ENCODE data around the gene GDI1.
A peak's percentile ranks its signal among the peaks of the same experiment; 100 is the strongest.

The GDI1 gene

DNA sequence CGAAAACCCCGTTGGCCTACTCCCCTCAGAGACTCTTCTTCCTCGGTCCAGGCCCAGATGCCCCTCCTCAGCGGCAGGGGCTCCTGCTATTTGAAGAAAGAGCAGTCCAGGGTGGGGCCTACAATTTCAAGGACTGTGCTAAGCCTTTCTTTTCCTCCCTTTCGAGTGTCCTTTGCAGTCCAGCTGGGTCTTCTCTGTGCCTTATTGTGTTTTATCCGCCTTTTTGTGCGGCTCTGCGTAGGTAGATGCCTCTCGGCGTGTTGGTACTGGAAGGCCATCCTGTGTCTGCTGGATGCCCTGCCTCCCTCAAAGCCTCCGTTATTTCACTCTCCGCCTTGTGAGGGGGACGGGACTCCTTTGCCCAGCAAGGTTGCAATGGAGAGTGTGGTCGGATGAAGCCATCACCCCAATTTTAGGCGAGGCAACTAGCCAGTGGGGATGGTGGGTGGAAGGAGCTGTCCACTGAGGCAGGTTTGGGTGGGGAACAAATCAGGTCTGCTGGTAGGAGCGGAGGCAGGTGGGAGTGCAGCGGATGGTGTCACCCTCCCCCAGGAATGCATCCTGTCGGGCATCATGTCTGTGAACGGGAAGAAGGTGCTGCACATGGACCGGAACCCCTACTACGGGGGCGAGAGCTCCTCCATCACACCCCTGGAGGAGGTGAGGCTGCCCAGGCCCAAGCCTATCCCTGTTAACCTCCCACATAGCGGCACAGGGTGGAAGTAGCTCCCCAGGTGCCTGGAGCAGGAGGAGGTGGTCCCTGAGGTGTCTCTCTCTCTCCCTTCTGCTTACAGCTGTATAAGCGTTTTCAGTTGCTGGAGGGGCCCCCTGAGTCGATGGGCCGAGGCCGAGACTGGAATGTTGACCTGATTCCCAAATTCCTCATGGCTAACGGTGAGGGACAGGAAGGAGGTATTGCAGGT is 1.3 kb downstream of the GDI1 start:
- DNase-seq, result no peak

DNA sequence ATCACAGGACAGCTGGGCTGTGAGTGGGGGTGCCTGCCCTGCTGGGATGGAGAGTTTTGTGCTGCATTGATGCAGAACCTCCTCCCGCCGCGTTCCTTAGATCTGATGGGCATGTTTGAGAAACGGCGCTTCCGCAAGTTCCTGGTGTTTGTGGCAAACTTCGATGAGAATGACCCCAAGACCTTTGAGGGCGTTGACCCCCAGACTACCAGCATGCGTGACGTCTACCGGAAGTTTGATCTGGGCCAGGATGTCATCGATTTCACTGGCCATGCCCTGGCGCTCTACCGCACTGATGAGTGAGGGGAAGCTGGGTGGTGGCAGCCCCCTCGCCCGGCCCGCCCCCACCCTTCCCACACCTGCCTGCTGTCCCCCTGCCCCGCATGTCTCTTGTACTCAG is 2.9 kb downstream of the GDI1 start:
- no peak for DNase-seq

DNA sequence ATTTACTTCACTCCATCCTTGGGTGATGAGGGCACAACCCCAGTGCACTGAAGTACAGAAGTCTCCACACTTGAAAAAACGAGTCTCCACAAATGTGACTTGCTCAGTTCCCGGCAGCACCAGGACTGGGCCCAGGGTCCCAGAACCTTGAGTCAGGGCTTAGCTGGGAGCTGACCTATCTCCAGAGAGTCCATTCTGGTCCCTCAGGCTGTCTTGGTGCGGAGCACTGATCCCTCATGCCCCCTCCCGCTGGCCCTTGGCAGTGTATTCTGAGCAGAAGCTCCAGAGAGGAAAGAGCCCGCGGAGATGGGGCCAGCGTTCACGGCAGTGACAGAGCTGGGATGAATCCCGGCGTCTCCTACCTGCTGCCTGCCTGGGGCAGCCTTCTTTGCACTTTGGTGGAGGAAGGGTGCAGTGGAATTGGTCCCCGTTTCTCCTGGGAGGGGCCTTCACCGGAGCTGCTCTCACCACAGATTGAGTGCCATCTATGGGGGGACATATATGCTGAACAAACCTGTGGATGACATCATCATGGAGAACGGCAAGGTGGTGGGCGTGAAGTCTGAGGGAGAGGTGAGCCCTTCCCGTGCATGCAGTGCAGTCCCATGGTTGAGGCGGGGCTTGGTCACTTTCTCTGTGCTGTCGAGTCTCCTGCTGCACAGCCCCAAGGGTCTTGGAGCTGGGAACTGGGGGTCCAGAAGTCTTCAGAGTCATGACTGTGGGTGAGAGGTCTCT is 3.8 kb downstream of the GDI1 start:
- no peak for DNase-seq

DNA sequence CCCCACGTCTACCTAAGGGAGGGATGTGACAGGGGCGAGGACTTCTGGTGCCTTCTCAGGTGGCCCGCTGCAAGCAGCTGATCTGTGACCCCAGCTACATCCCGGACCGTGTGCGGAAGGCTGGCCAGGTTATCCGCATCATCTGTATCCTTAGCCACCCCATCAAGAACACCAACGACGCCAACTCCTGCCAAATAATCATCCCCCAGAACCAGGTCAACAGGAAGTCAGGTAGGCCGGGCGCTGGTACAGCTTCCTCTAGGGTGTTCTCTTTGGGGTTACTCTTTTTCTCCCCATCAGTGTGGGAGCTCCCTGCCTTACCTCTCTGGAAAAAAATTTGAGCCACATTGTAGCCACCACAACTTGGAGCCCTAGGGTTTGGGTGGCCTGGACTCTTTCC is 4.6 kb downstream of the GDI1 start:
- no peak for DNase-seq

DNA sequence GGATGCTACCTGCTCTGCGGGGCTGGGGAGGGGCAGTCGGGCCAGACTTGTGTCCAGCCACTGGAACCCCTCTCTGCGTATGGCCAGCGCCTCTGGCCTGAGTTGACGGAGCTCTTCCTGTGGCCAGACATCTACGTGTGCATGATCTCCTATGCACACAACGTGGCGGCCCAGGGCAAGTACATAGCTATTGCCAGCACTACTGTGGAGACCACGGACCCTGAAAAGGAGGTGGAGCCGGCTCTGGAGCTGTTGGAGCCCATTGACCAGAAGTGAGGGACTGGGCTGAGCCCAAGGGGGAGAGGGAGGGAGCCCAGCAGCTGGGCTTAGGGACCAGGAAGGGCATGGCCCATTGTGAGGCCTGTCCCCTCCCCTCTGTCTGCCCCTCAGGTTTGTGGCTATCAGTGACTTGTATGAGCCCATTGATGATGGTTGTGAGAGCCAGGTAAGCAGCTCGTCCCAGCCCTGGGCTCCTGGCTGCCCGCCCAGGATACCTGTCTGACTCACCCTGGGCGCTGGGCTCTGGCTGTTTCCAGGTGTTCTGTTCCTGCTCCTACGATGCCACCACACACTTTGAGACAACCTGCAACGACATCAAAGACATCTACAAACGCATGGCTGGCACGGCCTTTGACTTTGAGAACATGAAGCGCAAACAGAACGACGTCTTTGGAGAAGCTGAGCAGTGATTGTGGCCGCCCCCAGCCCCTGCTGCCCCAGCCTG is 5.2 kb downstream of the GDI1 start:
- DNase-seq, result no peak

DNA sequence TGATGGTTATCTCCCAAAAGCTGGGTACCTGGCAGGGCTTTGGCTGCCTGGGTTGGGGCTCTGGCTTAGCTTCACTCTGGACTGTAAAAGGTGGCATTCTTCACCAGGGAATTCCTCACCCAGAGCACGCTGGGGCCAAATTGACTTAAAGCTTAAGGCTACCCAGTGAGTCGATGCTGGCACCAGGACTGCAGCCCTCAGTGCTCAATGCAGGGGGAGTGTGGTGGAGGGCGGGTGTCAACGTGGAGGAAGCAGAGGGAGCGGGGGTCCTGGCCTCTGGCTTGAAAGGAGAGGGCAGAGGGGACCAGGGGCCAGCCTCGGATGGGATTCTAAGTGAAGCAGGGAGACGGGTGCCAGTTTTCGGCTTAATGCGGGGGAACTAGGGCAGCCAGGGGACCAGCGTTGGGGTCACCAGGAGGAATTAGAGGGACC is 6.5 kb downstream of the GDI1 start:
- DNase-seq, result no peak

DNA sequence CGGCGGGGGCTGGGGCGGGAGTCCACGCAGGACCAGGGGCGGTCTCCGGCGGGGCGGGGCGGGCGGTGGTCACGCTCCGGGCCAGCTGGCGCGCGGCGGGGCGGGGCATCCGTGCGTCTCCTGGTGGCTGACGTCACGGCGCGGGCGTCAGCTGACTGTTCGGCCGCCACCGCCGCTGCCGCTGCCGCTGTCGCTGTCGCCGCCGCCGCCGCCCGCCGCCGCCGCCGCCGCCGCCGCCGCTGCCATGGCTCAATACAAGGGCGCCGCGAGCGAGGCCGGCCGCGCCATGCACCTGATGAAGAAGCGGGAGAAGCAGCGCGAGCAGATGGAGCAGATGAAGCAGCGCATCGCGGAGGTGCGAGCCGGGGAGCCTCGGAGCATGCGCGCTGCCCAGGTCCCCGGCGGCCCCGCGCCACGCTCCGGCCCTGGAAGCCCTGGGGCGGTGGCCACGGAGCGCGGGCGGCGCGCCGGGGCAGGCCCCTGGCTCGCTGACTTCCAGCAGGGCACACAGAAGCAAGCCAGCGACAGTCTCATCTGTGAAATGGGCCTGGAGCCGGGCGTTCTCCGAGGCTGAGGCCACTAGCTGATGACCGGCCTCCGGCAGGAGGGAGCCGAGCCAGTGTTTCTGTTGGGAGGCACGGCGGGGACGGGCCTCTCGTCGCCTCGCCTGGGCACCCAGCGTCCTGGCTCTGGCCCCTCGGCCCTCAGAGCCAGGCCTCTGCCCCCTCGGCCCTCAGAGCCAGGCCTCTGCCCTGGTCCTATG is 7.2 kb downstream of the GDI1 start, which contains the start of gene FAM50A:
Gene FAM50A (plus strand): TSS at position 150 of the 763 bp plus-strand sequence. CDS start 95 bp downstream, at position 245.
- DNase-seq, result peak; percentile 64

DNA sequence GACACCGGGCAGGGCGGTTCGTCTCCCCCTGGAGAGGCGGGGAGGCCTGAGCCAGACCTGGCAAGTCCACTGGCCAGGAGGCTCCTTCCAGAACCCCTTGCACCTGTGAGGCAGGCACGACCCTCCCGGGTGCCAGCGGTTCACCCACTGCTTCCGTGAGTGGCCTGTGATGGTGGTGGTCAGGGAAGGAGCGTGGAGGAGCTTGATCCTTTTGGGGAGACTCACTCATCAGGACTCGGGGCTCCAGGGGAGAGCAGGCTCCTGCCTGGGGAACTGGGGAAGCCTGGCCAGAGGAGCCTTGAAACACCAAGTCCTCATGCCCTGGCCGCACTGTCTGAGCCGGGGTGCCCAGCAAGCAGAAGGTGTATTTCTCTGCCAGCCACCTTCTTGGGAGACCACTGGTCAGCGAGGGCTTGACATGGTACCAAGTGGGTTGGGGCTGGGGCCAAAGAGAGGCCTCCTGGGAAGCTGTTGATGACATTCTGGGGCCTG is 7.8 kb downstream of the GDI1 start:
- DNase-seq, result no peak

DNA sequence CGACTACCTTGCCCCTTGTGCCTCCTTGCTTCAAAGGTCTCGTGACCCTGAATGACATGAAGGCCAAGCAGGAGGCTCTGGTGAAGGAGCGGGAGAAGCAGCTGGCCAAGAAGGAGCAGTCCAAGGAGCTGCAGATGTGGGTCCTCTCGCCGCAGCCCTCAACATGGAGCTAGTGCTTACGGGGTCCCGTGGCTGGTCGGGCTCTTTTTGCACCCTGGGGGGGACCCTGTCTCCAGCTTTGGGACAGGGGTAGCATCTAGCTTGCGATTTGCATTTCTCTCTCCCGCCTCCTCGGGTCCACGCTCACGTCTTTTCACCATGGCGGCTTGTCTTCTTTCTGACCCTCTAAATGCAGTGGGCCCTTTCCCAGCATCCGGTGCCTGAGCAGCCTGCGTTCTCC is 8.8 kb downstream of the GDI1 start:
- DNase-seq, result no peak

DNA sequence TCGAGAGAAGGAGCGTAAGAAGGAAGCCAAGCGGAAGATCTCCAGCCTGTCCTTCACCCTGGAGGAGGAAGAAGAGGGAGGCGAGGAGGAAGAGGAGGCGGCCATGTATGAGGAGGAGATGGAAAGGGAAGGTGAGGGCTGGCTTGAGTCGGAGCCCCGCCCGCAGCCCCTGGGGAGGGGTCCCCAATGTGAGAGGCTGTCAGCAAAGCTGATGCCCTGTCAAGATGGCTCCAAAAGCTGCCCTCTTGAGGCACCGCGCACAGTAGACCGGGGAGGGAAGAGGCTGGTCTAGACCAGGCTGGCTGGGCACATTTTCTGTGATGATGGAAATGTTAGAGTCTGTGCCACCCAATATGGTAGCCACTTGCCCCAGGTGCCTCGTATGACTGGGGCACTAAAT is 9.5 kb downstream of the GDI1 start:
- DNase-seq, result no peak

DNA sequence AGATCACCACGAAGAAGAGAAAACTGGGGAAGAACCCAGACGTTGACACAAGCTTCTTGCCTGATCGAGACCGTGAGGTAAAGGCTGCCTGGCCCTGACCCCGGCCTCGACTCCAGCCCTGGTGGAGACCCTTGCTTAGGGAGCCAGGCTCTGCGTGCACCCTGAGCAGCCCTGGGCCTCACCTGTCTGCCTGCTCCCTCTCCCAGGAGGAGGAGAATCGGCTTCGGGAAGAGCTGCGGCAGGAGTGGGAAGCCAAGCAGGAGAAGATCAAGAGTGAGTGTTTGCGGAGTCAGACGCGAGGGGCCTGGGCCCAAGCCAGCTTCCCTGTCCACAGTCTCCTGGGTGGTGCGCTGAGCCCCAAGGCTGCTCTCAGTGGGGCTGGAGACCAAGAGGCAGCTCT is 11.5 kb downstream of the GDI1 start:
- DNase-seq, result no peak

DNA sequence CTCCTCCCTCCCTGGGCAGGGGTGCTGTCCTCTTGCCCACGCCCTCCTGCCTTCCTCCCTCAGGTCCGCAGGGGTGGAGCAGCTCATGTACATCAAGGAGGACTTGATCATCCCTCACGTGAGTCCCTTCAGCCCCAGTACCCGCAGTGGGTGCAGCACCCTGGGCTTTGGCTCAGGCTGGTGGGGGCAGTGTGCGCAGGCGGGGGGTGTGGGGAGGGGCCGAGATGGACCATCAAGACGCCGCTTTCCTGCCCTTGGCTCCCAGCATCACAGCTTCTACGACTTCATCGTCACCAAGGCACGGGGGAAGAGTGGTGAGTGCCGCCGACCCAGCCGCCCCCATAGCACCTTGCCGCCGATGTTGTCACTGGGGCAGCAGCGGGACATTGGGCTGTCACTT is 12.7 kb downstream of the GDI1 start:
- DNase-seq, result no peak

DNA sequence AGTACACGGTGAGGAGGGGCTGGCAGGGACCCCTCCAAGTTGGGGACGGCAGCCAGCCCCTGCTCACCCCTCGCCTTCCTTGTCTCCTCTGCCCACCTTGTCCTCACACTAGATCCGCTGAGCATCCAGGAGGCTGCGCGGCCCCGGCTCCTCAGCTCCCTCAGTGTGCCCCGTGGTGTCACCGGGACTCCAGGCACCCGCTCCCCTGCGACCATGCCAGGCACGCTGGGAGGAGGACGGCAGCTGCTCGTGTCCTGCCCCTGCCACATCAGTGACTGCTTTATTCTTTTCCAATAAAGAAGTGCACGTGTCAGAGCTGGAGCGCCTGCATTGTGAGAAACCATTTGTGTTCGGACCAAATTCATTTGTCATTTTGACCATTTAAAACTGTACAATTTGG is 13.4 kb downstream of the GDI1 start:
- DNase-seq, result no peak

DNA sequence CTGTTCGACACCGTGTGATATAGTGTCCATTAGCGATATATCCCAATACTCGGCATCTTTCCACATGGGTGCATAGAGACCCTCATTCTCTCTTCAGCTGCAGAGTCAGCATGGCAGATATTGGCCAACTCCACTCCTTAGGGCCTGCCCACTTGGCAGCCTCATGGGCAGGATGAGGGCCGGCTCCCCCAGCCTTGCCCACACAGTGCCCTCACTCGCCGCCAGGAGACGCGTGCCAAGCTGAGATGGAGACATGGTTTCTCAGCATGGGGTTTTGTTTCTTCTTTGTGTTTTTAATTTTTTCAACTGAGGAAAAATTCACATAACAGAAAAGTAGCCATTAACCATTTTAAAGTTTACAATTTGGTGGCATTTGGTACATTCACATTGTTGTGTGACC is 15.9 kb downstream of the GDI1 start:
- DNase-seq, result no peak

DNA sequence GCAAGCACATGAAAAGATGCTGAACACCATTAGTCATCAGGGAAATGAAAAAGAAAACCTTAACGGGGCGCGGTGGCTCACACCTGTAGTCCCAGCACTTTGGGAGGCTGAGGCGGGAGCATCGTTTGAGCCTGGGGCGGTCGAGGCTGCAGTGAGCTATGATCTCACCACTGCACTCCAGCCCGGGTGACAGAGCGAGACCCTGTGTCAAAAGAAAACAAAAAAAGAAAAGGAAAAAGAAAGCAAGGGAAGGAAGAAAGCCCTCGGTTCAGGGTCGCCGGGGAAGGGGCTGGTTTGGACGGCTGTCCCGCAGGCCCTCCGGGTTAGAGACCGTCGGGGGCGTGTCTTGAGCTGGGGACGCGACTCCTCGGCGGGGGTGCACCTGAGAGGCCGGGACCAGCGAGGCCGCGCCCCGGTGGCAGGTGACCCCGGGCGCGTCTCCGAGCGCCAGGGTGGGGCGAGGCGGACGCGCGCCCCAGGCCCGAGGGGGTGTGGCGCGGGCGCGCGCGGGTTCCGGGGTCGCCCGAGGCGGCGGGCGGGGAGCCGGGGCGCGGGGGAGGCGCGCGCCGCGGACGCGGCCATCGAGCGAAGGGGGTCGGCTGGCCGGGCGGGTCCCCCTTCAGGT is 20.6 kb downstream of the GDI1 start:
- peak; percentile 52 for DNase-seq

DNA sequence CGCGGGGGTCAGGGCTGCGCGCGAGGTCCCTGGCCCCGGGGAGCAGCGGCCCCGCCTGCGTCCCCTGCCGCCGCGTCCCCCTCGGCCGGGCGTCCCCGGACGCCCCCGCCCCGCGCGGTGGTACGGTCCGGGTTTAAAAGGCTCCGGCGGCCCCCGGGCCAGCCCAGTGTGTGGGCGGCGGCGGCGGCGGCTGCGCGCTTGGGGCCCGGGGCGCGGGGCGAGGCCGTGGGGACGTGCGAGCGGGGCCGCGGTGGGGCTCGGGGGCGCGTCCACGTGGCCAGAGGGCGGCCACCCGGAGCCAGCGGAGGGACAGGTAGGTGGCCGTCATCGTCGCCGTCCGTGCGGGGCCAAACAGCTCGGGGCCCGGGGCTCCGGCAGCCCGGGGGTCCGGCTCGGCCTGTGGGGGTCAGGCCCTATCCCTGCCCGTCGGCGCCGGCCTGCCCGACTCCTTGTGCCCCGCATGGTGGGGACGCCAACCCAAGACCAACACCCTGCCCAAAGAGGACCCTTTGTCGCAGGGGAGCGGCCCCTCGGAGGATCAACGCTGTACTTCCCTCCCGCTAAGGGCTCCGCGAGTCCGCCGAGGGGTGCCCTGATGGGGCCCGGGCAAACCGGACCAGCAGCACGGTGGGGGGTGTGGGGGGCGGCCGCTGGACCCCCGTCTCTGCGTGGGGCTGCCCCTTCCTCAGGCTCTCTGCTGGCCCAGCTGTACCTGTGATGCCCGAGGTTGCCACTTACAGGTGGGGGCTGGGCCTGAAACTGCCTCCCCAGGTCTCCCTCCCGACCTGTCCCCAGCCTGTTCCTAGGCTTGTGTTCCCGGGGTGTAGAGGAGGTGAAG is 21.4 kb downstream of the GDI1 start, which contains the start of gene PLXNA3:
Gene PLXNA3 (plus strand): TSS at position 166 of the 838 bp plus-strand sequence. CDS start 1,903 bp downstream, outside the sequence.
- DNase-seq, result peak; percentile 63

DNA sequence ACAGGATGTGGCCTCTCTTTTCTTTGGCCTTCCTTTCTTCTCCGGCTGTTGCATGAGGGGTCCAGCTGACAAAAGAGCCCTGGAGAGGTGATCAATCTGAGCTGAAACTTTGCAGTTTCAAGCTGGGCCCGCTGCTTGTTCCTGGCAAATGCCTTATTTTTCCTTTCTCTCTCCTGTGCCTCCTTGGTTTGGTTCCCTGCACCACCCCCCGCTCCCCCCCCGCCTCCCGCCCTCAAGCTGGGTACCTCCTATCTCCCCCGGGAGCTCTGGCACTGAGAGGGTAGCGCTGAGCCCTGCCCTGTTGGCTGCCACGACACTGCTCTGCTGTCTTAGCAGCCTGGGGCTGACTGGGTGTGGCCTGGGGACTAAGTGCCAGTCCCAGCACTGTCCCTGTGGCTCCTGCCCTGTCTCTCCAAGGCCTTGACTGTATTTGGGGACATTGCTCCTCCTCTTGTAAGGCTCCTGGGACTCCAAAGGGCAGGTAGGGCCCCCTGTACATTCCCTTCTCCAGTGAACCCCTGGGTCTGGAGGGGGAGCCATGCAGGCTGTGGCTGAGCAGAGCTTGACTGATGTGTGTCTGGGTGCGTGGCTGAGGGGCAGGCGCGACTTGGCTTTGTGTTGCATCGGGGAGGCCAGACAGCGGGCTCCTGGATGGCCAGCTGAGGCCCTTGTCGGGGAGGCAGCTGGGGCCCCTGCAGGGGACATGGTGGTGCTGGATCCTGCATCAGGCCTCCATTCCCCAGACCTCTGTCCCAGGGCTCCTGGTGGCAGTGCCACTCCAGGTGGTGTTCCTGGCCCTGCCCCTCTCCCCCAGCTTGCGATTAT is 22.2 kb downstream of the GDI1 start:
- DNase-seq, result no peak

DNA sequence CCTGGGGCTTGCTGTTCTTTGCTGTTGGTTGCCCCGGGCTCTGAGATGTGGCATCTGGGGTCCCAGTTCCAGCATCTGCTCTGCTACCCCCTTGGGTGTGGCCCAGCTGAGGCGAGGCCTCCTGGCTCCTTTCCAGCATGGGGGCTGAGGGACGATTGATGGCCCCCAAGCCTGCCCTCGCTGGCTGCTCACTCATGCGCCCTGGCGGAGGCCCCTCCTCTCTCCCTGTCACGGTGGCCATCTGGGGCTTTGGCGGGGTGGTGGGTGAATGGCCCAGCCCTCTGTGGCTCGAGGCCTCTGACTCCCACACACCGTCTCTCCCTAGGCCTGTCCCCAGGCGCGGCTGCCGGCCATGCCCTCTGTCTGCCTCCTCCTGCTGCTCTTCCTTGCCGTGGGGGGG is 22.9 kb downstream of the GDI1 start:
- DNase-seq, result no peak

DNA sequence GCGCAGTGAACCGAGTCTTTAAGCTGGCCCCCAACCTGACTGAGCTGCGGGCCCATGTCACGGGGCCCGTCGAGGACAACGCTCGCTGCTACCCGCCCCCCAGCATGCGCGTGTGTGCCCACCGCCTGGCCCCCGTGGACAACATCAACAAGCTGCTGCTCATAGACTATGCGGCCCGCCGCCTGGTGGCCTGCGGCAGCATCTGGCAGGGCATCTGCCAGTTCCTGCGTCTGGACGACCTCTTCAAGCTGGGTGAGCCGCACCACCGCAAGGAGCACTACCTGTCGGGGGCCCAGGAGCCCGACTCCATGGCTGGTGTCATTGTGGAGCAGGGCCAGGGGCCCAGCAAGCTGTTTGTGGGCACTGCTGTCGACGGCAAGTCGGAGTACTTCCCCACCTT is 23.4 kb downstream of the GDI1 start:
- no peak for DNase-seq

DNA sequence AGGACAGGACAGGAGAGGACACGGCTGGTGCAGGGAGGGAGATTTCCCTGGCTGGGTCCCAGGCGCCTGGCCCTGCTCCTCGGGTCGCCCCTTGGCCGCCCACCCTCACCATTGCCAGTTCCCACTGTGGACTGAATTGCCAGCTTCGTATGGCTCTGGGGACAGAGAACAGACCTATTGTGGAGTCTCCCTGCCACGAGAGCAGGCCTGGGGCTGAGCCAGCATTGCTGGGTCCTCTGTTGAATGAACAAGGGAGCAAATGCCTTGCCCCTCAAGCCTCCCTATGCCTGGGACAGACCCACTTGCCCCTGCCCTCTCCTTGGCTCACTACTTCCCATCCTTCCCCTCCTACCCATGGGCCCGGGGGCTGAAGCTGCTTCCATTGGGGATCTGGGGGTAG is 25.4 kb downstream of the GDI1 start:
- DNase-seq, result no peak
